Mammary epithelial cell (primary cell): ENCODE measurements around the gene TOLLIP.

Experiments used
- CTCF ChIP-seq, 2 donors: IDR thresholded peaks in 1 of 2; conservative IDR thresholded peaks in 1 of 2; 2 replicates each; pipeline ENCODE4 v1.5.1; 2011 to 2012; ENCODE audit warnings: inconsistent platforms in 2 of 2, low read length in 2 of 2, mild to moderate bottlenecking in 2 of 2, control low read depth in 1 of 2, low read depth in 1 of 2; ENCODE audit not compliant: insufficient read depth in 1 of 2; ENCODE audit errors: extremely low read depth in 1 of 2
- EZH2 ChIP-seq: IDR thresholded peaks from 2 replicates; pipeline ENCODE4 v1.6.1; 2012; ENCODE audit warnings: low read length, inconsistent platforms, borderline replicate concordance

GRCh38 chr11:1263010-1263409, 46.4 kb downstream of the TOLLIP start:
- TF ChIP-seq CTCF (conservative IDR thresholded peaks at IDR 0.05 in 1 of 2, IDR thresholded peaks at IDR 0.05 in 1 of 2; ENCODE audit: extremely low read depth in 1 of 2, insufficient read depth in 1 of 2, low read depth in 1 of 2, low read length in 2 of 2) (no peak), EZH2 (no peak)
